ENCODE measurements around the gene ZNF541. TPM values are rescaled to one million over a fixed set of nuclear protein-coding genes. Genes with fewer than 3 reads are reported as not detected.
"Not testable (repeated sequence)": the region's sequence is repeated elsewhere in the genome, so short reads cannot be mapped to it uniquely, and the experiment has no call there.

The ZNF541 gene
- total RNA-seq, 1 experiment from 2014 or later = 0.07 TPM

DNA sequence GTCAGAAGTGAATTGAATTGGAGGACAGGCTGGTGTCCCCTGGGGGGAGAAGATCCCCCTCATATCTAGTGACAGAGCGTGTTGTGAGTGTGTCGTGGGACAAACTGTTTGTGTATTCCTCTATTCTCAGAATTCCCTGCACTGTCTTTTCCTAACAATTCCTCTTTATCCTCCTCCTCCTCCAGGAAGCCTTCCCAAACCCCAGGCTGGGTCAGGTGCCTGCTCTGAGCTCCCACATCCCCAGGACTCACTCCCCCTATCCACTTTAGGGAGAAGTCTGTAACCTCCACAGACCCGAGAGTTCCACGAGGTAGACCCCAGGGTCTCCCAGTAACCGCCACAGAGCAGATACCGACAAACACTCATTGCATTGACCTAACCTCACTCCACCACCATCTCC, 20.9 kb upstream of the ZNF541 start (continued):
- no peak for TF ChIP-seq USF2 (CRISPR knock-in tag; IDR thresholded peaks at IDR 0.05)
- TF ChIP-seq, protein P1, sequence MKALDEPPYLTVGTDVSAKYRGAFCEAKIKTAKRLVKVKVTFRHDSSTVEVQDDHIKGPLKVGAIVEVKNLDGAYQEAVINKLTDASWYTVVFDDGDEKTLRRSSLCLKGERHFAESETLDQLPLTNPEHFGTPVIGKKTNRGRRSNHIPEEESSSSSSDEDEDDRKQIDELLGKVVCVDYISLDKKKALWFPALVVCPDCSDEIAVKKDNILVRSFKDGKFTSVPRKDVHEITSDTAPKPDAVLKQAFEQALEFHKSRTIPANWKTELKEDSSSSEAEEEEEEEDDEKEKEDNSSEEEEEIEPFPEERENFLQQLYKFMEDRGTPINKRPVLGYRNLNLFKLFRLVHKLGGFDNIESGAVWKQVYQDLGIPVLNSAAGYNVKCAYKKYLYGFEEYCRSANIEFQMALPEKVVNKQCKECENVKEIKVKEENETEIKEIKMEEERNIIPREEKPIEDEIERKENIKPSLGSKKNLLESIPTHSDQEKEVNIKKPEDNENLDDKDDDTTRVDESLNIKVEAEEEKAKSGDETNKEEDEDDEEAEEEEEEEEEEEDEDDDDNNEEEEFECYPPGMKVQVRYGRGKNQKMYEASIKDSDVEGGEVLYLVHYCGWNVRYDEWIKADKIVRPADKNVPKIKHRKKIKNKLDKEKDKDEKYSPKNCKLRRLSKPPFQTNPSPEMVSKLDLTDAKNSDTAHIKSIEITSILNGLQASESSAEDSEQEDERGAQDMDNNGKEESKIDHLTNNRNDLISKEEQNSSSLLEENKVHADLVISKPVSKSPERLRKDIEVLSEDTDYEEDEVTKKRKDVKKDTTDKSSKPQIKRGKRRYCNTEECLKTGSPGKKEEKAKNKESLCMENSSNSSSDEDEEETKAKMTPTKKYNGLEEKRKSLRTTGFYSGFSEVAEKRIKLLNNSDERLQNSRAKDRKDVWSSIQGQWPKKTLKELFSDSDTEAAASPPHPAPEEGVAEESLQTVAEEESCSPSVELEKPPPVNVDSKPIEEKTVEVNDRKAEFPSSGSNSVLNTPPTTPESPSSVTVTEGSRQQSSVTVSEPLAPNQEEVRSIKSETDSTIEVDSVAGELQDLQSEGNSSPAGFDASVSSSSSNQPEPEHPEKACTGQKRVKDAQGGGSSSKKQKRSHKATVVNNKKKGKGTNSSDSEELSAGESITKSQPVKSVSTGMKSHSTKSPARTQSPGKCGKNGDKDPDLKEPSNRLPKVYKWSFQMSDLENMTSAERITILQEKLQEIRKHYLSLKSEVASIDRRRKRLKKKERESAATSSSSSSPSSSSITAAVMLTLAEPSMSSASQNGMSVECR (CRISPR knock-in tag; IDR thresholded peaks at IDR 0.05; ENCODE audit: borderline replicate concordance) = no peak

DNA sequence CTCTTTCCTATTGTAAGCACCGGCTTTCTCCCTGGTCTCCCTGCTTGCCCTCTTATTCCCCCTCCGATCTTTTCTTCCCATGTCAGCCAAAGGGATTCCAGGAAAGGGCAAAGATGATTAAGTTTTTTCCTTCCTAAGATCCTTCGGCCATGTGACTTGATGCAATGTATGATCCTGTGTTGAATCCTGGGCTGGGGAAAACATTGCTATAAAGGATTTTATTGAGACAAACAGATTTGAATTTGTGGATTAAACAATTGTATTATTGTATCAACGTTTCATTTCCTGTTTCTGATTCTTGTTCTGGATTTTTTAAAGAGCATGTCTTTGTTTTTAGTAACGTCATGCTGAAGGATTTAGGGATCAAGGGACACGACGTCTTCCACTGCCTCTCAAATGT, 16.9 kb upstream of the ZNF541 start:
- ChIA-PET CTCF (no interaction called here), POLR2A (no interaction called here)
- Mint-ChIP-seq H3K27me3 (ENCODE audit: low read depth) (peaks cover 7% of the 10 kb centered on the region), H3K4me1 (no peaks in the 10 kb centered on the region), H3K9me3 (peaks cover 14% of the 10 kb centered on the region), H3K4me3 (no peak overlapping the region), H3K27ac (0 out of 2 replicates have a peak overlapping the region, but pooled peaks have one; percentile 50), H3K36me3 (peaks cover 8% of the 10 kb centered on the region; the same call in 1 of the 2 replicates)
- TF ChIP-seq JAZF1 (CRISPR knock-in tag; IDR thresholded peaks at IDR 0.05) = no peak
- TF ChIP-seq ZNF232 (CRISPR knock-in tag; IDR thresholded peaks at IDR 0.05) = no peak
- TF ChIP-seq, protein P2, sequence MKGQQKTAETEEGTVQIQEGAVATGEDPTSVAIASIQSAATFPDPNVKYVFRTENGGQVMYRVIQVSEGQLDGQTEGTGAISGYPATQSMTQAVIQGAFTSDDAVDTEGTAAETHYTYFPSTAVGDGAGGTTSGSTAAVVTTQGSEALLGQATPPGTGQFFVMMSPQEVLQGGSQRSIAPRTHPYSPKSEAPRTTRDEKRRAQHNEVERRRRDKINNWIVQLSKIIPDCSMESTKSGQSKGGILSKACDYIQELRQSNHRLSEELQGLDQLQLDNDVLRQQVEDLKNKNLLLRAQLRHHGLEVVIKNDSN (CRISPR knock-in tag; IDR thresholded peaks at IDR 0.05) = no peak
- TF ChIP-seq, protein P3, sequence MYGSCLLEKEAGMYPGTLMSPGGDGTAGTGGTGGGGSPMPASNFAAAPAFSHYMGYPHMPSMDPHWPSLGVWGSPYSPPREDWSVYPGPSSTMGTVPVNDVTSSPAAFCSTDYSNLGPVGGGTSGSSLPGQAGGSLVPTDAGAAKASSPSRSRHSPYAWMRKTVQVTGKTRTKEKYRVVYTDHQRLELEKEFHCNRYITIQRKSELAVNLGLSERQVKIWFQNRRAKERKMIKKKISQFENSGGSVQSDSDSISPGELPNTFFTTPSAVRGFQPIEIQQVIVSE (CRISPR knock-in tag; IDR thresholded peaks at IDR 0.05; ENCODE audit: borderline replicate concordance) = no peak
- no peak for ATAC-seq
- DNase-seq (ENCODE audit: low spot score) = no peak

- H3K9me3 Mint-ChIP-seq = peaks cover 14% of the 10 kb centered on the region
- peaks cover 8% of the 10 kb centered on the region; the same call in 1 of the 2 replicates for H3K36me3 Mint-ChIP-seq
- ChIA-PET POLR2A (no interaction called here), CTCF (interaction anchor here (0.5 to 1.3 kb wide), 2 partner anchors 72 to 112 kb away, joined by 3 read pairs; partner anchors contain the start of gene NAPA)
- no peak overlapping the region for H3K4me3 Mint-ChIP-seq
- no peak overlapping the region for H3K27ac Mint-ChIP-seq
- peaks cover 7% of the 10 kb centered on the region for H3K4me1 Mint-ChIP-seq
- H3K27me3 Mint-ChIP-seq (ENCODE audit: low read depth) = peaks cover 10% of the 10 kb centered on the region
- DNase-seq (ENCODE audit: low spot score) (no peak), ATAC-seq (no peak)
- TF ChIP-seq, protein P4, sequence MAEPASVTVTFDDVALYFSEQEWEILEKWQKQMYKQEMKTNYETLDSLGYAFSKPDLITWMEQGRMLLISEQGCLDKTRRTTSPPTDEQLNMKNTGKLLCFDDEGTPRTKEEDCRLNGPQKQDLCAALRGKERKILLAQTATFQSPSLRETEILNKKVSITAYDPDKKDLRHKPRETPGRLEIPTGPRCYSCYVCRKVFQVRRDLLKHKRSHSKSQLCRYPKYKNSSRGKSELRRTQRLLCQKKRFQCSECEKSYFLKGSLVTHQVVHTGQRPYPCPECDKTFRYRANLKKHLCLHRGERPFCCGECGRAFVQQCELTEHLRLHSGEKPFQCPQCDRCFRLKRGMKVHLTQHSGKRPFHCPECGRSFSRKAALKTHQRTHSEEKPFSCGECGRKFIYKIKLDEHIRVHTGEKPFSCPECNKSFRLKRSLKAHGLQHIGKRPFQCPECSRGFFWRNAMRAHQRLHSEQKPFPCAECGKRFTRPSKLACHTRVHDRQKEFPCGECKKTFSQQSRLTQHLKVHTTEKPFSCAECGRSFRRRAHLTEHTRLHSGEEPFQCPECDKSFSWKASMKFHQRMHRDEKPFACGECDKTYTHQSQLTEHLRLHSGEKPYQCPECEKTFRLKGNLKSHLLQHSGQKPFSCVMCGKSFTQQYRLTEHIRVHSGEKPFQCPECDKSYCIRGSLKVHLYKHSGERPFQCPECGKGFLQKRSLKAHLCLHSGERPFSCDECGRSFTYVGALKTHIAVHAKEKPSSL (CRISPR knock-in tag; conservative IDR thresholded peaks at IDR 0.05) = no peak
- TF ChIP-seq ZNF138 (CRISPR knock-in tag; conservative IDR thresholded peaks at IDR 0.05) = no peak
- TF ChIP-seq, protein P5, sequence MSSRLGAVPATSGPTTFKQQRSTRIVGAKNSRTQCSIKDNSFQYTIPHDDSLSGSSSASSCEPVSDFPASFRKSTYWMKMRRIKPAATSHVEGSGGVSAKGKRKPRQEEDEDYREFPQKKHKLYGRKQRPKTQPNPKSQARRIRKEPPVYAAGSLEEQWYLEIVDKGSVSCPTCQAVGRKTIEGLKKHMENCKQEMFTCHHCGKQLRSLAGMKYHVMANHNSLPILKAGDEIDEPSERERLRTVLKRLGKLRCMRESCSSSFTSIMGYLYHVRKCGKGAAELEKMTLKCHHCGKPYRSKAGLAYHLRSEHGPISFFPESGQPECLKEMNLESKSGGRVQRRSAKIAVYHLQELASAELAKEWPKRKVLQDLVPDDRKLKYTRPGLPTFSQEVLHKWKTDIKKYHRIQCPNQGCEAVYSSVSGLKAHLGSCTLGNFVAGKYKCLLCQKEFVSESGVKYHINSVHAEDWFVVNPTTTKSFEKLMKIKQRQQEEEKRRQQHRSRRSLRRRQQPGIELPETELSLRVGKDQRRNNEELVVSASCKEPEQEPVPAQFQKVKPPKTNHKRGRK (CRISPR knock-in tag; IDR thresholded peaks at IDR 0.05; ENCODE audit: borderline replicate concordance) = no peak
Observed at GRCh38 chr19:47587295-47587694, 14.3 kb upstream of the ZNF541 start.

DNA sequence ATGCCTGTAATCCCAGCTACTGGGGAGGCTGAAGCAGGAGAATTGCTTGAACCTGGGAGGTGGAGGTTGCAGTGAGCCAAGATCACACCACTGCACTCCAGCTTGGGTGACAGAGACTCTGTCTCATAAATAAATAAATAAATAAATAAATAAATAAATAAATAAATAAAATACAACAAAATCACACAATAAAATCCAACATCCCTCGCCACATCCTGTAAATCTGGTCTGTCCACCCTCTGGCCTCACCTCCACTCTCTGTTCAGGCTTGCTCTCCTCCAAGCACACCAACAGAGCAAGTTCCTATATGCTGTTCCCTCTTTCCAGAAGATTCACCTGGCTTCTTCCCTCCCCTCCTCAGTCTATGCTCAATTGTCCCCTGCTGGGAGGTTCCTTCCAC, 10.2 kb upstream of the ZNF541 start:
- peaks cover 19% of the 10 kb centered on the region for H3K9me3 Mint-ChIP-seq
- not testable (repeated sequence) for DNase-seq (ENCODE audit: low spot score); ATAC-seq; H3K36me3 Mint-ChIP-seq; H3K4me3 Mint-ChIP-seq
- peak overlapping the region; percentile 75 for H3K27ac Mint-ChIP-seq
- ChIA-PET POLR2A (interaction anchor here (0.6 kb wide), 1 partner anchor 154 kb away, joined by 4 read pairs; no protein-coding TSS in a partner anchor), CTCF (interaction anchor here (1.2 kb wide), 1 partner anchor 115 kb away, joined by 3 read pairs; no protein-coding TSS in a partner anchor)
- H3K4me1 Mint-ChIP-seq = peaks cover 12% of the 10 kb centered on the region
- H3K27me3 Mint-ChIP-seq (ENCODE audit: low read depth) = peaks cover 12% of the 10 kb centered on the region
